Natural killer cell (primary cell): ENCODE results near the gene CALML6. TPM values are rescaled to one million over a fixed set of nuclear protein-coding genes. Genes with fewer than 3 reads are reported as not detected.

Experiments used
- ATAC-seq, 3 donors: fragments of 150-1000 bp in 2 of 3; fragments of 200-7000 bp in 1 of 3; cut with Tn5 transposase; 1 replicate in 1 of 3; 2 replicates in 2 of 3; pipeline ENCODE4 v1.10.0; 2021; ENCODE audit warnings: mild to moderate bottlenecking in 2 of 3, moderate library complexity in 2 of 3
- DNase-seq, 2 donors: peaks; one replicate each; pipeline versions ENCODE4 v3.0.0 to v3.0.0-alpha.2; 2013 to 2021; ENCODE audit warnings: mixed read lengths in 1 of 2
- H3K27ac ChIP-seq: one replicate; pipeline ENCODE4 v1.5.1; 2013; ENCODE audit warnings: mild to moderate bottlenecking, low read length
- H3K27me3 ChIP-seq: one replicate; pipeline ENCODE4 v1.6.1; 2013; ENCODE audit warnings: low read length; ENCODE audit not compliant: control insufficient read depth, insufficient read depth
- H3K36me3 ChIP-seq: one replicate; pipeline ENCODE4 v1.6.1; 2013; ENCODE audit warnings: low read length; ENCODE audit not compliant: control insufficient read depth, insufficient read depth
- H3K4me1 ChIP-seq: one replicate; pipeline ENCODE4 v1.6.1; 2013; ENCODE audit warnings: low read length; ENCODE audit not compliant: control insufficient read depth, insufficient read depth
- H3K4me3 ChIP-seq: one replicate; pipeline ENCODE4 v1.5.1; 2013; ENCODE audit warnings: low read length
- H3K9me3 ChIP-seq: one replicate; pipeline ENCODE4 v1.6.1; 2013; ENCODE audit warnings: low read length; ENCODE audit not compliant: control insufficient read depth, insufficient read depth
- H3K27ac Mint-ChIP-seq, 2 donors: one replicate each; pipeline ENCODE4 v1.8.0; 2022; ENCODE audit warnings: mild to moderate bottlenecking in 2 of 2, mixed read lengths in 2 of 2, moderate library complexity in 1 of 2
- H3K27me3 Mint-ChIP-seq, 2 donors: one replicate each; pipeline ENCODE4 v1.8.0; 2022; ENCODE audit warnings: low read depth in 2 of 2, mixed read lengths in 2 of 2
- H3K36me3 Mint-ChIP-seq: one replicate; pipeline ENCODE4 v1.8.0; 2022; ENCODE audit warnings: mixed read lengths
- H3K4me1 Mint-ChIP-seq, 2 donors: one replicate each; pipeline ENCODE4 v1.8.0; 2022; ENCODE audit warnings: mixed read lengths in 2 of 2
- H3K4me3 Mint-ChIP-seq: one replicate; pipeline ENCODE4 v1.8.0; 2022; ENCODE audit warnings: mild to moderate bottlenecking, moderate library complexity, mixed read lengths
- H3K9me3 Mint-ChIP-seq, 2 donors: one replicate each; pipeline ENCODE4 v1.8.0; 2022; ENCODE audit warnings: mixed read lengths in 2 of 2
- CTCF ChIP-seq: fragments of 200-600 bp; IDR thresholded peaks from one replicate; pipeline ENCODE4 v1.8.0; 2022; ENCODE audit warnings: antibody characterized with exemption
- WGBS: methylation state at CpG from one replicate; pipeline ENCODE4 v1.1.7; 2013; ENCODE audit warnings: missing lambda C conversion rate; ENCODE audit not compliant: insufficient coverage; 5-methylcytosine and 5-hydroxymethylcytosine counted together
- intact Hi-C: fragments of 100-400 bp; cut with micrococcal nuclease; formaldehyde crosslinking; loops from one replicate; pipeline ENCODE4 v1.14.2; 2022
- total RNA-seq, 4 donors: library from RNA; stranded (reverse); fragments of 120-200 nt in 1 of 4; gene quantifications; one replicate each; pipeline versions ENCODE4 v1.2.3 to v1.2.4, GENCODE V29; 2013 to 2022

Gene CALML6
- total RNA-seq, 3 donors from 2014 or later (not counting 1 experiment from before 2014, with no cell fraction given): 2.1 to 3.9 (median 2.9) TPM

- no peaks in the 10 kb centered on the region for H3K36me3 ChIP-seq
- no peak for TF ChIP-seq CTCF
- H3K27me3 Mint-ChIP-seq: peaks cover 2 to 6% of the 10 kb centered on the region in 2 donors
- H3K4me3 Mint-ChIP-seq: no peak overlapping the region
- no peak overlapping the region for H3K27ac ChIP-seq
- peaks cover 0 to 6% of the 10 kb centered on the region in 2 donors for H3K4me1 Mint-ChIP-seq
- intact Hi-C loops: no loop called here
- peaks cover 8% of the 10 kb centered on the region for H3K9me3 ChIP-seq
- H3K36me3 Mint-ChIP-seq: no peaks in the 10 kb centered on the region
- H3K9me3 Mint-ChIP-seq: peaks cover 0 to 2% of the 10 kb centered on the region in 2 donors
- peak overlapping the region in 1 of 2 donors; percentile 79 for H3K27ac Mint-ChIP-seq
- no peaks in the 10 kb centered on the region for H3K27me3 ChIP-seq
- peak in 1 of 3 donors; percentile 53 for ATAC-seq
- peaks cover 6% of the 10 kb centered on the region for H3K4me1 ChIP-seq
- H3K4me3 ChIP-seq: no peak overlapping the region
- no peak for DNase-seq
- 79% methylated on average over 46 of the region's 46 CpGs for WGBS
Measured at GRCh38 chr1:1954831-1955441, 39.9 kb downstream of the CALML6 start.

GRCh38 chr1:1955621-1956094, 40.6 kb downstream of the CALML6 start:
- Histone ChIP-seq H3K4me1 (peaks cover 6% of the 10 kb centered on the region), H3K4me3 (no peak overlapping the region), H3K27me3 (no peaks in the 10 kb centered on the region), H3K9me3 (peaks cover 8% of the 10 kb centered on the region), H3K27ac (no peak overlapping the region), H3K36me3 (no peaks in the 10 kb centered on the region)
- DNase-seq (no peak), ATAC-seq (no peak)
- peaks cover 6% of the 10 kb centered on the region in 2 donors for H3K27me3 Mint-ChIP-seq
- H3K9me3 Mint-ChIP-seq: peaks cover 0 to 2% of the 10 kb centered on the region in 2 donors
- no peak overlapping the region for H3K27ac Mint-ChIP-seq
- intact Hi-C loops: no loop called here
- 86% methylated on average over 14 of the region's 14 CpGs for WGBS
- no peak overlapping the region for H3K4me3 Mint-ChIP-seq
- H3K4me1 Mint-ChIP-seq: peaks cover 0 to 6% of the 10 kb centered on the region in 2 donors
- TF ChIP-seq CTCF: no peak
- no peaks in the 10 kb centered on the region for H3K36me3 Mint-ChIP-seq

GRCh38 chr1:1956101-1956500, 41.0 kb downstream of the CALML6 start:
- Histone ChIP-seq H3K27me3 (no peaks in the 10 kb centered on the region), H3K27ac (no peak overlapping the region), H3K9me3 (peaks cover 8% of the 10 kb centered on the region), H3K4me1 (peaks cover 6% of the 10 kb centered on the region), H3K36me3 (no peaks in the 10 kb centered on the region), H3K4me3 (no peak overlapping the region)
- WGBS: 89% methylated on average over 7 of the region's 7 CpGs
- Mint-ChIP-seq H3K27me3 (peaks cover 10 to 11% of the 10 kb centered on the region in 2 donors), H3K4me1 (peaks cover 0 to 6% of the 10 kb centered on the region in 2 donors), H3K36me3 (no peaks in the 10 kb centered on the region), H3K27ac (no peak overlapping the region), H3K4me3 (no peak overlapping the region), H3K9me3 (peaks cover 0 to 2% of the 10 kb centered on the region in 2 donors)
- no peak for DNase-seq
- intact Hi-C loops: no loop called here
- ATAC-seq: no peak
- TF ChIP-seq CTCF: no peak
